ENCODE results near the gene PRKD2. TPM values are rescaled to one million over a fixed set of nuclear protein-coding genes. Genes with fewer than 3 reads are reported as not detected.

Gene PRKD2
- 63.8 and 73.1 TPM in 2 replicates for total RNA-seq (2021; fragmentation: NEBNext Ultra II Directional; extraction: Animal tissue kit (Norgen Biotek cat#: 25700))
- 24.4 and 34.9 TPM in 2 replicates for polyA plus RNA-seq (2011; rRNA removed)
- 21.8 TPM for polyA plus RNA-seq (2011; cell fraction: cytosol; rRNA removed)
- polyA plus RNA-seq (2011; cell fraction: nucleus; rRNA removed), result 52.7 TPM
- polyA plus RNA-seq (2012, experiment 1 of 2), result 40.6 to 71.6 TPM (median 66.7 TPM) in 4 replicates
- polyA plus RNA-seq (2012, experiment 2 of 2), result 66.5 TPM
- polyA plus RNA-seq (2013, experiment 1 of 2), result 39.4 TPM
- polyA plus RNA-seq (2013, experiment 2 of 2), result 39.7 TPM
- 19.5 and 29.8 TPM in 2 replicates for polyA minus RNA-seq (2011; rRNA and poly(A)+ RNA removed)
- polyA minus RNA-seq (2011; cell fraction: cytosol; rRNA and poly(A)+ RNA removed), result 43.1 TPM
- polyA minus RNA-seq (2011; cell fraction: nucleus; rRNA and poly(A)+ RNA removed), result 20.4 TPM
- long read RNA-seq, experiment 1, partial matches to known transcripts, result 29 of 37 reads
- long read RNA-seq, experiment 1, other reads (novel, unspliced or antisense), result 4 of 37 reads
- long read RNA-seq, experiment 2, partial matches to known transcripts, result 10 of 12 reads
- long read RNA-seq, experiment 2, other reads (novel, unspliced or antisense), result 1 of 12 reads

- Histone ChIP-seq H2BK120ac (replicated peaks; ENCODE audit: low read depth, low read length) (no peak within 1 kb of the TSS), H3K9ac (replicated peaks in 1 of 4; ENCODE audit: extremely low read depth in 1 of 4, low read depth in 3 of 4, low read length in 3 of 4) (peak within 1 kb of the TSS; percentile 45 to 74 (median 62)), H3K9me3 (ENCODE audit: insufficient read depth in 2 of 2, low read depth in 1 of 2, low read length in 1 of 2) (no peaks in the 10 kb centered on the region), H4K5ac (ENCODE audit: insufficient read length, low read depth, low read length) (peak within 1 kb of the TSS; percentile 94), H3K36me3 (ENCODE audit: control insufficient read depth in 2 of 4, insufficient read depth in 4 of 4, low read length in 3 of 4) (peaks cover 2 to 20% (median 15%) of the 10 kb centered on the region in 4 experiments; a peak in 5 of 8 replicates), H3K4me3 (ENCODE audit: extremely low read depth in 1 of 4, insufficient read depth in 2 of 4, low read depth in 3 of 4, low read length in 4 of 4) (peak within 1 kb of the TSS; percentile 76 to 94 (median 81)), H3K23me2 (ENCODE audit: low read depth, low read length) (peaks cover 13% of the 10 kb centered on the region; the same call in 1 of the 2 replicates), H2BK12ac (ENCODE audit: low read depth, low read length) (peak within 1 kb of the TSS; percentile 50; the same call in 1 of the 2 replicates), H3K27me3 (replicated peaks in 1 of 4; ENCODE audit: control insufficient read depth in 3 of 4, extremely low read depth in 1 of 4, insufficient read depth in 3 of 4, low read length in 3 of 4) (no peaks in the 10 kb centered on the region), H3K79me1 (ENCODE audit: low read depth, low read length) (0 out of 2 replicates have a peak, but pooled peaks cover 4% of the 10 kb centered on the region), H3K4ac (replicated peaks; ENCODE audit: insufficient read length, low read depth, low read length) (peak within 1 kb of the TSS; percentile 61), H3K4me1 (replicated peaks in 1 of 4; ENCODE audit: control insufficient read depth in 3 of 4, insufficient read depth in 4 of 4, low read length in 3 of 4) (peaks cover 0 to 15% (median 6%) of the 10 kb centered on the region in 4 experiments; a peak in 5 of 7 replicates), H4K8ac (ENCODE audit: extremely low read depth, insufficient read depth, low read length) (peak within 1 kb of the TSS; percentile 80), H2BK20ac (ENCODE audit: low read length) (no peak within 1 kb of the TSS), H2AFZ (ENCODE audit: low read length) (peak within 1 kb of the TSS; percentile 90; the same call in 1 of the 2 replicates), H3K4me2 (ENCODE audit: insufficient read depth in 1 of 2, low read depth in 2 of 2, low read length in 2 of 2) (peak within 1 kb of the TSS; percentile 91 to 95), H2BK5ac (ENCODE audit: low read depth, low read length) (peak within 1 kb of the TSS; percentile 85), H3K14ac (ENCODE audit: insufficient read length) (no peak within 1 kb of the TSS), H4K20me1 (replicated peaks in 1 of 2; ENCODE audit: control insufficient read depth in 1 of 2, insufficient read depth in 2 of 2, low read length in 2 of 2) (peaks cover 4 to 15% of the 10 kb centered on the region in 2 experiments), H3K23ac (ENCODE audit: insufficient read length) (no peak within 1 kb of the TSS), H2BK15ac (ENCODE audit: low read length) (0 out of 2 replicates have a peak within 1 kb of the TSS, but pooled peaks have one; percentile 4), H3K56ac (replicated peaks; ENCODE audit: insufficient read length, low read depth, low read length) (peak within 1 kb of the TSS; percentile 85), H3K79me2 (ENCODE audit: control insufficient read depth in 1 of 2, insufficient read depth in 2 of 2, low read length in 2 of 2) (peaks cover 0 to 19% of the 10 kb centered on the region in 2 experiments; a peak in 2 of 4 replicates), H2AK5ac (ENCODE audit: low read depth, low read length) (peak within 1 kb of the TSS; percentile 33; the same call in 1 of the 2 replicates), H3K18ac (ENCODE audit: extremely low read depth, low read length) (peak within 1 kb of the TSS; percentile 78), H3K27ac (ENCODE audit: low read depth, low read length) (peak within 1 kb of the TSS; percentile 78), H4K91ac (replicated peaks; ENCODE audit: insufficient read length, low read length) (peak within 1 kb of the TSS; percentile 95)
- no peak for FAIRE-seq
- peak in 1 of 2 experiments; percentile 100 for DNase-seq (ENCODE audit: low read depth in 1 of 2, low spot score in 2 of 2)
- ChIA-PET CTCF (ENCODE audit: partially characterized antibody) (interaction anchor here (1.2 to 4.6 kb wide), 3 partner anchors 12 to 48 kb away, joined by 3 to 37 read pairs (median 6); no protein-coding TSS in a partner anchor), POLR2A (ENCODE audit: partially characterized antibody) (interaction anchor here (0.7 to 3.3 kb wide), 6 partner anchors 9 to 64 kb away, joined by 3 to 18 read pairs (median 4); no protein-coding TSS in a partner anchor)
- WGBS, 2 experiments (ENCODE audit: extremely low coverage in 1 of 2, insufficient coverage in 1 of 2, insufficient read length in 1 of 2, insufficient replicate concordance in 2 of 2, low coverage in 1 of 2, low lambda C conversion rate in 2 of 2, missing lambda C conversion rate in 1 of 2), result 5% methylated on average over 25 of the region's 52 CpGs; no CpG with 5 or more reads in 1 of the 2 experiments
- peak in 1 of 2 experiments; percentile 66; a peak in 2 of 3 replicates for TF ChIP-seq POLR2A (IDR thresholded peaks at IDR 0.05; ENCODE audit: control extremely low read depth in 1 of 2, low read depth in 2 of 2, low read length in 2 of 2)
- TF ChIP-seq GTF2F1 (IDR thresholded peaks at IDR 0.05; ENCODE audit: borderline replicate concordance, low read depth, low read length), result no peak
- TF ChIP-seq CBX8 (IDR thresholded peaks at IDR 0.05; ENCODE audit: borderline replicate concordance, low read depth, low read length), result no peak
- no peak for TF ChIP-seq BRCA1 (IDR thresholded peaks at IDR 0.05; ENCODE audit: low read depth, low read length)
- TF ChIP-seq SIN3A (conservative IDR thresholded peaks at IDR 0.05 in 1 of 2, IDR thresholded peaks at IDR 0.05 in 1 of 2; ENCODE audit: low read depth in 1 of 2, low read length in 2 of 2), result peak in 1 of 2 experiments; percentile 58; a peak in 2 of 4 replicates
Measured at GRCh38 chr19:46717034-46717715, at the start of gene PRKD2. PRKD2 (minus strand) TSS chr19:46717114; CDS start chr19:46716370, 744 bp downstream.

Measured in H1 (cell line).